Thymus (tissue), 11 donors: ENCODE measurements around the gene KLHL21. TPM values are rescaled to one million over a fixed set of nuclear protein-coding genes. Genes with fewer than 3 reads are reported as not detected.

Experiments
- DNase-seq, 9 donors: peaks; one replicate each; pipeline ENCODE4 v3.0.0-alpha.2; 2013; ENCODE audit warnings: low spot score in 9 of 9, low read depth in 6 of 9, missing footprints in 1 of 9
- H3K27ac ChIP-seq, 2 donors: one replicate each; pipeline ENCODE4 v1.5.1; 2013; ENCODE audit warnings: control low read depth in 1 of 2, low read depth in 1 of 2, low read length in 1 of 2, mild to moderate bottlenecking in 1 of 2, moderate library complexity in 1 of 2
- H3K27me3 ChIP-seq, 2 donors: one replicate each; pipeline ENCODE4 v1.5.1; 2013; ENCODE audit warnings: low read length in 1 of 2; ENCODE audit not compliant: control insufficient read depth in 2 of 2, insufficient read depth in 1 of 2
- H3K36me3 ChIP-seq, 2 donors: one replicate each; pipeline ENCODE4 v1.5.1; 2013; ENCODE audit warnings: low read length in 1 of 2, mild to moderate bottlenecking in 1 of 2, moderate library complexity in 1 of 2; ENCODE audit not compliant: control insufficient read depth in 2 of 2, insufficient read depth in 2 of 2
- H3K4me1 ChIP-seq, 2 donors: one replicate each; pipeline ENCODE4 v1.5.1; 2013; ENCODE audit warnings: low read length in 2 of 2; ENCODE audit not compliant: control insufficient read depth in 2 of 2, insufficient read depth in 2 of 2
- H3K4me3 ChIP-seq, 2 donors: one replicate each; pipeline ENCODE4 v1.5.1; 2013; ENCODE audit warnings: low read length in 2 of 2, control low read depth in 1 of 2, mild to moderate bottlenecking in 1 of 2
- H3K9me3 ChIP-seq, 2 donors: one replicate each; pipeline ENCODE4 v1.5.1; 2013; ENCODE audit warnings: low read length in 1 of 2, mild to moderate bottlenecking in 1 of 2; ENCODE audit not compliant: control insufficient read depth in 2 of 2, insufficient read depth in 1 of 2
- WGBS: extraction: QIAGEN DNeasy Blood & Tissue Kit; methylation state at CpG from one replicate; pipeline ENCODE4 v1.1.7; 2013; 5-methylcytosine and 5-hydroxymethylcytosine counted together
- polyA plus RNA-seq: library from polyadenylated mRNA; stranded (reverse); fragments of 200-250 nt; gene quantifications from one replicate; pipeline ENCODE4 v1.2.3, GENCODE V29; 2013
- total RNA-seq: library from RNA; stranded (reverse); fragments of 120-200 nt; gene quantifications from one replicate; pipeline ENCODE4 v1.2.4, GENCODE V29; 2013
- donor health status: healthy.

KLHL21 gene
- total and polyA plus RNA-seq, 2 donors, result 8.0 to 13.6 TPM

- peak overlapping the region in 1 of 2 donors; percentile 18 for H3K27ac ChIP-seq
- H3K4me1 ChIP-seq, result peaks cover 23 to 25% of the 10 kb centered on the region in 2 donors
- H3K27me3 ChIP-seq, result no peaks in the 10 kb centered on the region
- peaks cover 44 to 52% of the 10 kb centered on the region in 2 donors for H3K36me3 ChIP-seq
- WGBS, result 92% methylated on average over 25 of the region's 25 CpGs
- no peak overlapping the region for H3K4me3 ChIP-seq
- H3K9me3 ChIP-seq, result peaks cover 0 to 1% of the 10 kb centered on the region in 2 donors
- no peak for DNase-seq
Observed at GRCh38 chr1:6588128-6588892, 14.4 kb downstream of the KLHL21 start.

- 16% methylated on average over 13 of the region's 13 CpGs for WGBS
- H3K36me3 ChIP-seq, result peaks cover 37 to 45% of the 10 kb centered on the region in 2 donors
- H3K4me1 ChIP-seq, result peaks cover 23 to 25% of the 10 kb centered on the region in 2 donors
- no peak overlapping the region for H3K4me3 ChIP-seq
- H3K27me3 ChIP-seq, result no peaks in the 10 kb centered on the region
- H3K9me3 ChIP-seq, result peaks cover 0 to 1% of the 10 kb centered on the region in 2 donors
- peak in 1 of 9 donors; percentile 42 for DNase-seq
- H3K27ac ChIP-seq, result peak overlapping the region in 1 of 2 donors; percentile 37
Observed at GRCh38 chr1:6587261-6588005, 15.2 kb downstream of the KLHL21 start.

GRCh38 chr1:6586404-6586816 lies 16.3 kb downstream of the KLHL21 start:
- no peak overlapping the region for H3K27ac ChIP-seq

GRCh38 chr1:6585841-6586240 lies 16.8 kb downstream of the KLHL21 start:
- Histone ChIP-seq H3K36me3 (peaks cover 34 to 40% of the 10 kb centered on the region in 2 donors), H3K27ac (no peak overlapping the region)

More at GRCh38 chr1:6586404-6586816, 16.3 kb downstream of the KLHL21 start:
- Histone ChIP-seq H3K4me1 (peaks cover 31 to 32% of the 10 kb centered on the region in 2 donors), H3K36me3 (peaks cover 35 to 40% of the 10 kb centered on the region in 2 donors), H3K9me3 (no peaks in the 10 kb centered on the region), H3K4me3 (no peak overlapping the region), H3K27me3 (no peaks in the 10 kb centered on the region)
- 97% methylated on average over 11 of the region's 11 CpGs for WGBS
- DNase-seq, result no peak

DNA sequence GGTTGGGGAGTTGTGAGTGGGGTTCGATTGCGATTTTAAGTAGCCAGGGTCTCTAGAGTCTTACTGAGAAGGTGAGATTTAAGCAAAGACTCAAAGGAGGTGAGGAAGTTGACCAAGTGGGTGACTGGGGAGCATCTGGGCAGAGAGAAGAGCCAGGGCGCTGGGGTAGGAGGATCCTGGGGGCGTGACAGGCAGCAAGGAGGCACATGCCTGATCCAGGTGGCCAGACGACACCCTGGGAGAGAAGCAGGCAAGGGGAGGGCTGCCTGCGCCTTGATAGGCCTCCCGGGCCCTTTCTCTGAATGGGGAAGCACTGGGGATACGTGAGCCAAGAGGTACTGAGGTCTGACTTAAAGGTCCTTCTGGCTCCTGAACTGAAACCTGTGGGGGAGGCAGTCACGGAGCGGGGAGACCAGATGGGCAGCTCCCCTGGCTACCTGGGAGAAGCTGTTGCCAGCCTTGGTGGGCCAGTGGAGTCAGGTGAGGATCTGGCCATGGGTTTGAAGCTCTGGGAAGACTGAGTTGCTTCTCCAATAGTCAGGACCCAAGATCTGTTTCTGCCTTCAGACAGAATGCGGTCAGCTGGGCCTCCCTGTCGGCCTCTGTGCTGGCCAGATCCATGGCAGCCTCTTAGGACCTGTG lies 17.5 kb downstream of the KLHL21 start:
- H3K4me1 ChIP-seq, result peaks cover 33 to 36% of the 10 kb centered on the region in 2 donors
- no peak for DNase-seq
- no peaks in the 10 kb centered on the region for H3K27me3 ChIP-seq
- H3K9me3 ChIP-seq, result peaks cover 0 to 4% of the 10 kb centered on the region in 2 donors
- peaks cover 29 to 35% of the 10 kb centered on the region in 2 donors for H3K36me3 ChIP-seq
- WGBS, result 97% methylated on average over 12 of the region's 12 CpGs
- no peak overlapping the region for H3K27ac ChIP-seq
- no peak overlapping the region for H3K4me3 ChIP-seq

More at GRCh38 chr1:6585841-6586240, 16.8 kb downstream of the KLHL21 start:
- no peaks in the 10 kb centered on the region for H3K27me3 ChIP-seq
- no peak for DNase-seq
- no peak overlapping the region for H3K4me3 ChIP-seq
- 98% methylated on average over 7 of the region's 7 CpGs for WGBS
- peaks cover 0 to 3% of the 10 kb centered on the region in 2 donors for H3K9me3 ChIP-seq
- peaks cover 30 to 31% of the 10 kb centered on the region in 2 donors for H3K4me1 ChIP-seq

GRCh38 chr1:6584126-6585080 lies 18.3 kb downstream of the KLHL21 start:
- 93% methylated on average over 21 of the region's 21 CpGs for WGBS
- Histone ChIP-seq H3K9me3 (peaks cover 0 to 4% of the 10 kb centered on the region in 2 donors), H3K27ac (no peak overlapping the region), H3K4me1 (peaks cover 34 to 39% of the 10 kb centered on the region in 2 donors), H3K4me3 (no peak overlapping the region), H3K27me3 (no peaks in the 10 kb centered on the region), H3K36me3 (peaks cover 22 to 27% of the 10 kb centered on the region in 2 donors)
- no peak for DNase-seq

DNA sequence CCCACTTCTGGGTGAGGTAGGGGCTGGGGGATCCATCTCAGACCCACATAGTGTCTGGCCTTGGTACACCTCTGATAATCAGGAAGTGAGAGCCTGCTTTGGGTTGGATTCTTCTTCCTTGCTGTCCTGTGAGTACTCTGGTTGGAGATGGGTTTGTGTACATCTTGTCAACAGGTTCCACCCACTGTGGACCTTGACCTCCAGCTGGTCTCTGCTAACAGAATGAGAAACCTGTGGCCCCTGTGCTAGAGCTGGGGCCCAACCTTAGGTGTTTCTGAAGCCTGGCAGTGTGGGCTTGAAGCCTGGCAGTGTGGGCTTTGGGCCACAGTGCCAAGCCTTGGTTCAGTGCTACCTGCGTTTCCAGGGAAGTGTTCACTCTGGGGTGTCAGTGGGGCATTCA lies 20.3 kb downstream of the KLHL21 start:
- Histone ChIP-seq H3K27me3 (no peaks in the 10 kb centered on the region), H3K4me3 (no peak overlapping the region), H3K36me3 (peaks cover 6 to 11% of the 10 kb centered on the region in 2 donors), H3K9me3 (peaks cover 0 to 4% of the 10 kb centered on the region in 2 donors), H3K27ac (no peak overlapping the region), H3K4me1 (peaks cover 24 to 29% of the 10 kb centered on the region in 2 donors)
- no peak for DNase-seq
- 98% methylated on average over 1 of the region's 1 CpG for WGBS
